GM12891 (cell line): ENCODE results near the gene SPDYE6.
"Not testable (repeated sequence)": the region's sequence is repeated elsewhere in the genome, so short reads cannot be mapped to it uniquely, and the experiment has no call there.

ENCODE experiments used
- PAX5 ChIP-seq: IDR thresholded peaks from 2 replicates; pipeline ENCODE4 v1.6.1; 2011; ENCODE audit warnings: low read length, moderate library complexity, mild to moderate bottlenecking; ENCODE audit not compliant: insufficient read depth, severe bottlenecking
- POLR2A ChIP-seq: IDR thresholded peaks from 2 replicates; pipeline ENCODE4 v1.6.1; 2011; ENCODE audit warnings: low read depth, low read length, control low read depth
- POLR2AphosphoS5 ChIP-seq: IDR thresholded peaks from 2 replicates; pipeline ENCODE4 v1.6.1; 2011; ENCODE audit warnings: low read depth, low read length, control low read depth
- POU2F2 ChIP-seq: IDR thresholded peaks from 2 replicates; pipeline ENCODE4 v1.6.1; 2011; ENCODE audit warnings: low read depth, mild to moderate bottlenecking, control low read depth, low read length, moderate library complexity
- SPI1 ChIP-seq: IDR thresholded peaks from 2 replicates; pipeline ENCODE4 v1.6.1; 2011; ENCODE audit warnings: low read depth, low read length, control low read depth
- TAF1 ChIP-seq: IDR thresholded peaks from 2 replicates; pipeline ENCODE4 v1.6.1; 2011; ENCODE audit warnings: low read depth, low read length, control low read depth

- not testable (repeated sequence) for TF ChIP-seq POLR2AphosphoS5, POLR2A, TAF1, SPI1, POU2F2, PAX5
These were observed 24.6 kb upstream of the SPDYE6 start for GRCh38 chr7:102380837-102381236.
